SU-DHL-6 (cell line): Measurements from ENCODE around the gene CCDC85C.

Experiments used
- CTCF ChIP-seq: fragments of 200-600 bp; sonication (generic); IDR thresholded peaks from one replicate; pipeline ENCODE4 v1.5.1; 2017; ENCODE audit warnings: antibody characterized with exemption, mild to moderate bottlenecking, low read length, moderate library complexity; ENCODE audit not compliant: insufficient read depth, poor library complexity, severe bottlenecking
- EZH2phosphoT487 ChIP-seq: fragments of 200-600 bp; sonication (generic), shearing (Covaris generic); conservative IDR thresholded peaks from 2 replicates; pipeline ENCODE4 v1.6.1; 2018; ENCODE audit warnings: mild to moderate bottlenecking, antibody characterized with exemption, low read length, moderate library complexity, mixed read lengths

GRCh38 chr14:99601361-99601831 is 2.6 kb downstream of the CCDC85C start:
- no peak for TF ChIP-seq CTCF
- no peak for TF ChIP-seq EZH2phosphoT487
